ENCODE data around the gene SNX1.
"Not testable (repeated sequence)": the region's sequence is repeated elsewhere in the genome, so short reads cannot be mapped to it uniquely, and the experiment has no call there.

The SNX1 gene

DNA sequence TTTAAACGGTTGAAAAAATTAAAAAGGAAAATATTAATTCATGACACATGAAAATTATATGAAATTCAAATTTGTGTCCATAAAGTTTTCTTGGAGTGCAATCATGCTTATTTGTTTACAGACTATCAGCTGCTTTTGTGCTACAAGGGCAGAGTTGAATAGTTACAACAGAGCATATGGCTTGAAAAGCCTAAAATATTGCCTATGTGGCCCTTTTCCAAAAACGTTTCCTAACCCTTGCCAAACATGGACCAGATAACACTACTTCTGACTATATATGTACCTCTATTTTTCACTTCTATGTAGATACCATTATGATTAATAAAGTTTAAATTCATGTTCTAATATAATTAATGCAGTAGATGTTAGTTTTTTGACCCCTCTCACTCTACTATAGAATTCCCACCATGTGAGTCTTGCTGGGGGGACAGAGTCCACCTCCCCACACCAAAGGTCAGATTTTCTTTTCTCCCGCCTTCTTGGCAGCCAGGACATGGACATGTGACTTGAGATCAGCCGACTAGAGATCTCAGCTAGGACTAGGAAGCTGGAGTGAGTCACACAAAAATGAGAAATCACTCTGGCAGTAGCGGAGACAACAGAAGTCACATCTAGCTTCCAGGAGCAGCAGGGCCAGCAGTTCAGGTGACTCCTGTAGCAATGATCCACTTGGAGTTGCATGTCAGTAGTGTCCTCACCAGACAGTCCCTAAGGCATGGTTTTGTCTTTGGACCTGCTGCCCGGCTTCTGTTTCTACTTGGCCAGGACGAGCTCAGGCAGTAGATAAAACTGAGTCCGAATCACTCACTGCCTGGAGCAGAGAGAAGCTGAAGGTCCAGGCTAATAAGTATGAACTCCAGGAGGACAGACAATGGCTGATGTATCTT is 24.6 kb upstream of the SNX1 start:
- DNase-seq (ENCODE audit: low spot score) (no peak), ATAC-seq (ENCODE audit: low read depth) (peak; percentile 62)
- Histone ChIP-seq H3K4me3 (ENCODE audit: severe bottlenecking) (no peak overlapping the region), H3K27me3 (ENCODE audit: insufficient read depth, poor library complexity, severe bottlenecking) (no peaks in the 10 kb centered on the region), H3K27ac (ENCODE audit: poor library complexity, severe bottlenecking) (peak overlapping the region; percentile 6), H3K36me3 (ENCODE audit: low read depth) (peaks cover 39% of the 10 kb centered on the region), H3K4me1 (ENCODE audit: insufficient read depth, poor library complexity, severe bottlenecking) (peaks cover 3% of the 10 kb centered on the region), H3K9me3 (ENCODE audit: severe bottlenecking) (no peaks in the 10 kb centered on the region)
- TF ChIP-seq, protein P1, sequence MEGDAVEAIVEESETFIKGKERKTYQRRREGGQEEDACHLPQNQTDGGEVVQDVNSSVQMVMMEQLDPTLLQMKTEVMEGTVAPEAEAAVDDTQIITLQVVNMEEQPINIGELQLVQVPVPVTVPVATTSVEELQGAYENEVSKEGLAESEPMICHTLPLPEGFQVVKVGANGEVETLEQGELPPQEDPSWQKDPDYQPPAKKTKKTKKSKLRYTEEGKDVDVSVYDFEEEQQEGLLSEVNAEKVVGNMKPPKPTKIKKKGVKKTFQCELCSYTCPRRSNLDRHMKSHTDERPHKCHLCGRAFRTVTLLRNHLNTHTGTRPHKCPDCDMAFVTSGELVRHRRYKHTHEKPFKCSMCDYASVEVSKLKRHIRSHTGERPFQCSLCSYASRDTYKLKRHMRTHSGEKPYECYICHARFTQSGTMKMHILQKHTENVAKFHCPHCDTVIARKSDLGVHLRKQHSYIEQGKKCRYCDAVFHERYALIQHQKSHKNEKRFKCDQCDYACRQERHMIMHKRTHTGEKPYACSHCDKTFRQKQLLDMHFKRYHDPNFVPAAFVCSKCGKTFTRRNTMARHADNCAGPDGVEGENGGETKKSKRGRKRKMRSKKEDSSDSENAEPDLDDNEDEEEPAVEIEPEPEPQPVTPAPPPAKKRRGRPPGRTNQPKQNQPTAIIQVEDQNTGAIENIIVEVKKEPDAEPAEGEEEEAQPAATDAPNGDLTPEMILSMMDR (IDR thresholded peaks at IDR 0.05; ENCODE audit: poor library complexity, severe bottlenecking) = no peak

DNA sequence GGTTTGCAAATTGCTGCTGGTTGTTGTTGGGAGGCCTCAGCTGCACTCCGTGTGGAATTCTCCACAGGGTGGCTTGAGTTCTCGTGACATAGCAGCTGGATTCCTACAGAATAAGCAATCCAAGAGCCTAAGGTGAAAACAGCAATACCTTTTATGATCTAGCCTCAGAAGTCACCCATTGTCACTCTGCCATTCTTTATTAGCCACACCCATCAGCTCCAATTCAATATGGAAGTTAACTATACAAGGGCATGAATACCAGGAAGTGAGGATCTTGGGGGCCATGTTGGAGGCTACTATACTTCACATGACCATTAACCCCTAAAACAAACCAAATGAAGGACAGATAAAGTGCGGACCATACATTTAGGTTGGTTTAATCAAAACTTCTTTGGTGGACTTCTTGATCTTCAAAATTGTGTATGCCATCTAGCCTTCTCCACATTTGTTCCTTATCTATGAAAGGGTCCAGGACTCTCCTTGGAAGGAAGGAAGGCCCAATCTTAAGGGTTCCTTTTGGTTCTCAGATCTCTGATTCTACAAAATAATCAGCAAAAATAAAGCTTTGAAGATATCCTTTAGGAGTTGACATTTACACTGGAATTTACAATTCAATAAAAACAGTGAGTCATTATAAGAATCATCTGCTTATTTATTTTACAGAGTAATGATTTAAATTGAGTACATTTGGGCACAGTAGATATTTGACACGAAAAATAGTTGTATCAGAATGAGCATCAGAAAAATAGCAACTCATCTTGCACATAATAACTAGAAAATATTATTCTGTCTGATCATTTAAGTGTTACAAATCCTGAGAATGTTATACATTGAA is 23.6 kb upstream of the SNX1 start:
- peaks cover 42% of the 10 kb centered on the region for H3K36me3 ChIP-seq (ENCODE audit: low read depth)
- no peak for ATAC-seq (ENCODE audit: low read depth)
- H3K27me3 ChIP-seq (ENCODE audit: insufficient read depth, poor library complexity, severe bottlenecking) = no peaks in the 10 kb centered on the region
- no peak for DNase-seq (ENCODE audit: low spot score)
- TF ChIP-seq, protein P1 (IDR thresholded peaks at IDR 0.05; ENCODE audit: poor library complexity, severe bottlenecking) = no peak
- H3K9me3 ChIP-seq (ENCODE audit: severe bottlenecking) = no peaks in the 10 kb centered on the region
- H3K27ac ChIP-seq (ENCODE audit: poor library complexity, severe bottlenecking) = peak overlapping the region; percentile 6
- no peak overlapping the region for H3K4me3 ChIP-seq (ENCODE audit: severe bottlenecking)
- H3K4me1 ChIP-seq (ENCODE audit: insufficient read depth, poor library complexity, severe bottlenecking) = peaks cover 3% of the 10 kb centered on the region

DNA sequence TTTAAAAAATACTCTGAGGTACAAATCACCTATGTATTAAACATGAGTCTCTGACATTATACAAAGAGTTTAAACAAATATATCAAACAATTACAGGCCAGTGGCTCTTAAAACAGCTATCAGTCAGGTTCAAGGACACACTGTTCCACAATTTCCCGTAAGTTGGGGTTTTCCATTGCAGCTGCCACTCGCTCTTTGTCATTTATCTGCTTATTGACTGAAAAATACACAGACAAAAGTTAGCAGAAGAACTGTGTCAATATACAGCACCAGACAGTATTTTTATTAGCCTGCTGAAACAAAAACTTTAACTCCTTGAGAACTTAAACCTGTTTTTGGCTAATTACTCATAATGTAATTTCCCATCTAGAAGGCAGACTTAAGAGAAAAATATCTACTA is 23.0 kb upstream of the SNX1 start:
- Histone ChIP-seq H3K27me3 (ENCODE audit: insufficient read depth, poor library complexity, severe bottlenecking) (no peaks in the 10 kb centered on the region), H3K4me3 (ENCODE audit: severe bottlenecking) (no peak overlapping the region), H3K27ac (ENCODE audit: poor library complexity, severe bottlenecking) (no peak overlapping the region), H3K4me1 (ENCODE audit: insufficient read depth, poor library complexity, severe bottlenecking) (peaks cover 3% of the 10 kb centered on the region), H3K36me3 (ENCODE audit: low read depth) (peaks cover 48% of the 10 kb centered on the region), H3K9me3 (ENCODE audit: severe bottlenecking) (no peaks in the 10 kb centered on the region)
- TF ChIP-seq, protein P1 (IDR thresholded peaks at IDR 0.05; ENCODE audit: poor library complexity, severe bottlenecking) = no peak
- no peak for DNase-seq (ENCODE audit: low spot score)
- no peak for ATAC-seq (ENCODE audit: low read depth)

DNA sequence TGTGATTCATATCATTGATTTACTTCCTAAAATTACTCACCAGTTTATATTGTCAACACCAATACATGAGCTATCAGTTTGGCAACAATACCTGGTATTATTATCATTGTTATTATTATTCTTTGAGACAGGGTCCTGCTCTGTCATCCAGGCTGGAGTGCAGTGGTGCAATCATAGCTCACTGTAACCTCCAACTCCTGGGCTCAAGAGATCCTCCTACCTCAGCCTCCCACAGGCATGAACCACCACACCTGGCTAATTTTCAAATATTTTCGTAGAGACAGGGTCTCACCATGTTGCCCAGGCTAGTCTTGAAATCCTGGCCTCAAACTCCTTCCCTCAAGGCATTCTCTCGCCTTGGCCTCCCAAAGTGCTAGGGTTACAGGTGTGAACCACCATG is 22.3 kb upstream of the SNX1 start:
- not testable (repeated sequence) for DNase-seq (ENCODE audit: low spot score); H3K4me1 ChIP-seq (ENCODE audit: insufficient read depth, poor library complexity, severe bottlenecking)

DNA sequence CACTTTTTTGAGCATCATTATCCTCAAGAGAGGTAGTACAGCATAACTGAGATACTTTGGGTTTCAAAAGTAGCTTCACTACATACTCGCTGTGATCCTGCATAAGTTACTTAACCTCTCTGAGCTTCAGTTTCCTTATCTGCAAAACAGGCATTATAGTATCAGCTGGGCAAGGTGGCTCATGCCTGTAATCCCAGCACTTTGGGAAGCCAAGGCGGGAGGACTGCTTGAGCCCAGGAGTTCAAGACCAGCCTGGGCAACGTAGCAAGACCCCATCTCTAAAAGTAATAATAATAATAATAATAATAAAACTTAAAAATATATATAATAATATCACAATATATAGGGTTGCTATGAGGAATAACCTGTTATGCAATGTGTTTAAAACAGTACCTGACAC is 13.0 kb upstream of the SNX1 start:
- no peaks in the 10 kb centered on the region for H3K9me3 ChIP-seq (ENCODE audit: severe bottlenecking)
- no peaks in the 10 kb centered on the region for H3K4me1 ChIP-seq (ENCODE audit: insufficient read depth, poor library complexity, severe bottlenecking)
- no peak for ATAC-seq (ENCODE audit: low read depth)
- H3K4me3 ChIP-seq (ENCODE audit: severe bottlenecking) = no peak overlapping the region
- no peak for DNase-seq (ENCODE audit: low spot score)
- no peak overlapping the region for H3K27ac ChIP-seq (ENCODE audit: poor library complexity, severe bottlenecking)
- TF ChIP-seq, protein P1 (IDR thresholded peaks at IDR 0.05; ENCODE audit: poor library complexity, severe bottlenecking) = no peak
- peaks cover 77% of the 10 kb centered on the region for H3K36me3 ChIP-seq (ENCODE audit: low read depth)
- no peaks in the 10 kb centered on the region for H3K27me3 ChIP-seq (ENCODE audit: insufficient read depth, poor library complexity, severe bottlenecking)

More for the DNA sequence above, 22.3 kb upstream of the SNX1 start:
- peaks cover 53% of the 10 kb centered on the region for H3K36me3 ChIP-seq (ENCODE audit: low read depth)
- not testable (repeated sequence) for H3K4me3 ChIP-seq (ENCODE audit: severe bottlenecking); H3K27me3 ChIP-seq (ENCODE audit: insufficient read depth, poor library complexity, severe bottlenecking); H3K9me3 ChIP-seq (ENCODE audit: severe bottlenecking); ATAC-seq (ENCODE audit: low read depth); H3K27ac ChIP-seq (ENCODE audit: poor library complexity, severe bottlenecking)
